WTC11 (cell line): ENCODE measurements around the gene HNRNPC. TPM values are rescaled to one million over a fixed set of nuclear protein-coding genes. Genes with fewer than 3 reads are reported as not detected.
"Not testable (repeated sequence)": the region's sequence is repeated elsewhere in the genome, so short reads cannot be mapped to it uniquely, and the experiment has no call there.

ENCODE experiments used
- ATAC-seq: fragments of 200-7000 bp; cut with Tn5 transposase; 2 replicates; pipeline ENCODE4 v1.10.0; 2021; ENCODE audit warnings: mild to moderate bottlenecking, moderate library complexity
- CTCF ChIA-PET: fragments of 300-600 bp; sonication (Branson Sonifier 250); formaldehyde crosslinking; loops from one replicate; lab custom pipeline; 2021; ENCODE audit warnings: antibody characterized with exemption; lab: Charles Lee
- POLR2A ChIA-PET: fragments of 350-600 bp; sonication (Branson Sonifier 250); formaldehyde crosslinking; loops from one replicate; lab custom pipeline; 2021; ENCODE audit warnings: antibody characterized with exemption; lab: Charles Lee
- DNase-seq: peaks from one replicate; pipeline ENCODE4 v3.0.0; 2021; ENCODE audit warnings: low spot score
- H3K27ac Mint-ChIP-seq: 2 replicates; pipeline ENCODE4 v1.8.0; 2021; ENCODE audit warnings: mixed read lengths
- H3K27me3 Mint-ChIP-seq: 2 replicates; pipeline ENCODE4 v1.8.0; 2021; ENCODE audit warnings: low read depth, mild to moderate bottlenecking, moderate library complexity, mixed read lengths
- H3K36me3 Mint-ChIP-seq: 2 replicates; pipeline ENCODE4 v1.8.0; 2021; ENCODE audit warnings: mixed read lengths
- H3K4me1 Mint-ChIP-seq: 2 replicates; pipeline ENCODE4 v1.8.0; 2022; ENCODE audit warnings: mixed read lengths
- H3K4me3 Mint-ChIP-seq: 2 replicates; pipeline ENCODE4 v1.8.0; 2021; ENCODE audit warnings: mild to moderate bottlenecking, moderate library complexity, mixed read lengths
- H3K9me3 Mint-ChIP-seq: 2 replicates; pipeline ENCODE4 v1.8.0; 2021; ENCODE audit warnings: mixed read lengths
- ATF1 ChIP-seq: sonication (generic); formaldehyde crosslinking; IDR thresholded peaks from 2 replicates; pipeline ENCODE4 v1.8.1; 2023; ENCODE audit warnings: mild to moderate bottlenecking, moderate library complexity, missing genetic modification reagents
- ATF2 ChIP-seq: sonication (generic); formaldehyde crosslinking; IDR thresholded peaks from 2 replicates; pipeline ENCODE4 v1.8.1; 2022; ENCODE audit warnings: low read depth, missing genetic modification reagents, borderline replicate concordance
- CREB1 ChIP-seq: sonication (generic); formaldehyde crosslinking; IDR thresholded peaks from 2 replicates; pipeline ENCODE4 v1.8.0; 2023; ENCODE audit warnings: mild to moderate bottlenecking, missing genetic modification reagents
- ESRRA ChIP-seq: sonication (generic); formaldehyde crosslinking; IDR thresholded peaks from 2 replicates; pipeline ENCODE4 v1.8.1; 2022; ENCODE audit warnings: mild to moderate bottlenecking, missing genetic modification reagents, borderline replicate concordance
- KAT7 ChIP-seq: sonication (generic); formaldehyde crosslinking; IDR thresholded peaks from 2 replicates; pipeline ENCODE4 v1.8.1; 2023; ENCODE audit warnings: missing genetic modification reagents, mild to moderate bottlenecking, borderline replicate concordance
- SMAD4 ChIP-seq: sonication (generic); formaldehyde crosslinking; IDR thresholded peaks from 2 replicates; pipeline ENCODE4 v1.8.0; 2022; ENCODE audit warnings: mild to moderate bottlenecking, missing genetic modification reagents
- TP53 ChIP-seq: sonication (generic); formaldehyde crosslinking; IDR thresholded peaks from 2 replicates; pipeline ENCODE4 v1.8.1; 2023; ENCODE audit warnings: mild to moderate bottlenecking, missing genetic modification reagents
- ZNF121 ChIP-seq: sonication (generic); formaldehyde crosslinking; IDR thresholded peaks from 2 replicates; pipeline ENCODE4 v1.8.0; 2023; ENCODE audit warnings: missing genetic modification reagents
- ZNF532 ChIP-seq: fragments of 250-450 bp; sonication (Bioruptor Pico); IDR thresholded peaks from 2 replicates; pipeline ENCODE4 v1.9.0; 2021; ENCODE audit warnings: mild to moderate bottlenecking, borderline replicate concordance
- total RNA-seq: library from RNA; stranded (reverse); gene quantifications from 3 replicates; pipeline ENCODE4 v1.2.3, GENCODE V29; 2021
- TF ChIP-seq, protein P1 (sequence below): fragments of 200-600 bp; IDR thresholded peaks from 2 replicates; pipeline ENCODE4 v1.8.0; 2022; ENCODE audit warnings: antibody characterized with exemption
- TF ChIP-seq, protein P2 (sequence below): sonication (generic); formaldehyde crosslinking; IDR thresholded peaks from 2 replicates; pipeline ENCODE4 v1.8.1; 2023; ENCODE audit warnings: mild to moderate bottlenecking, missing genetic modification reagents
- TF ChIP-seq, protein P3 (sequence below): sonication (generic); formaldehyde crosslinking; IDR thresholded peaks from 2 replicates; pipeline ENCODE4 v1.8.1; 2023; ENCODE audit warnings: mild to moderate bottlenecking, missing genetic modification reagents, moderate library complexity
- TF ChIP-seq, protein P4 (sequence below): sonication (generic); formaldehyde crosslinking; IDR thresholded peaks from 2 replicates; pipeline ENCODE4 v1.8.0; 2022; ENCODE audit warnings: mild to moderate bottlenecking, missing genetic modification reagents
- TF ChIP-seq, protein P5 (sequence below): sonication (generic); formaldehyde crosslinking; IDR thresholded peaks from 2 replicates; pipeline ENCODE4 v1.8.0; 2023; ENCODE audit warnings: missing genetic modification reagents
- TF ChIP-seq, protein P6 (sequence below): sonication (generic); formaldehyde crosslinking; IDR thresholded peaks from 2 replicates; pipeline ENCODE4 v1.8.0; 2022; ENCODE audit warnings: mild to moderate bottlenecking, missing genetic modification reagents

The HNRNPC gene
- total RNA-seq, 1 experiment from 2014 or later = 982 TPM

DNA sequence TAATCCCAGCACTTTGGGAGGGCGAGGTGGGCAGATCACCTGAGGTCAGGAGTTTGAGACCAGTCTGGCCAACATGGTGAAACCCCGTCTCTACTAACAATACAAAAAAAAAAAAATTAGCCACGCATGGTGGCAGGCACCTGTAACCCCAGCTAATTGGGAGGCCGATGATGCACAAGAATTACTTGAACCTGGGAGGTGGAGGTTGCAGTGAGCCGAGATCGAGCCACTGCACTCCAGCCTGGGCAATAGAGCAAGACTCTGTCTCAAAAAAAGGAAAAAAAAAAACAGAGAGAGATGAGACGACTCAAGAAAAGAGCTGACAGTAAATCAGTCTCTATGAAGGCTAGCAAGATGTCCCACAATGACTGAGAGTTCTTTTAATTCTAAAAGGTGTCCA, 44.1 kb downstream of the HNRNPC start:
- Mint-ChIP-seq H3K36me3 (peaks cover 77% of the 10 kb centered on the region), H3K4me1 (peaks cover 44% of the 10 kb centered on the region)
- DNase-seq, POLR2A ChIA-PET, H3K27ac Mint-ChIP-seq, H3K9me3 Mint-ChIP-seq, H3K27me3 Mint-ChIP-seq, H3K4me3 Mint-ChIP-seq, CTCF ChIA-PET, ATAC-seq: not testable (repeated sequence)
- 0 out of 2 replicates have a peak, but pooled peaks have one; percentile 30 for TF ChIP-seq ZNF121 (CRISPR knock-in tag)

- ATAC-seq (no peak), DNase-seq (no peak)
- ChIA-PET POLR2A (no interaction called here), CTCF (no interaction called here)
- Mint-ChIP-seq H3K9me3 (no peaks in the 10 kb centered on the region), H3K4me1 (peaks cover 48% of the 10 kb centered on the region), H3K4me3 (no peak overlapping the region), H3K36me3 (peaks cover 72% of the 10 kb centered on the region), H3K27ac (peak overlapping the region; percentile 73)
- TF ChIP-seq, protein P1, sequence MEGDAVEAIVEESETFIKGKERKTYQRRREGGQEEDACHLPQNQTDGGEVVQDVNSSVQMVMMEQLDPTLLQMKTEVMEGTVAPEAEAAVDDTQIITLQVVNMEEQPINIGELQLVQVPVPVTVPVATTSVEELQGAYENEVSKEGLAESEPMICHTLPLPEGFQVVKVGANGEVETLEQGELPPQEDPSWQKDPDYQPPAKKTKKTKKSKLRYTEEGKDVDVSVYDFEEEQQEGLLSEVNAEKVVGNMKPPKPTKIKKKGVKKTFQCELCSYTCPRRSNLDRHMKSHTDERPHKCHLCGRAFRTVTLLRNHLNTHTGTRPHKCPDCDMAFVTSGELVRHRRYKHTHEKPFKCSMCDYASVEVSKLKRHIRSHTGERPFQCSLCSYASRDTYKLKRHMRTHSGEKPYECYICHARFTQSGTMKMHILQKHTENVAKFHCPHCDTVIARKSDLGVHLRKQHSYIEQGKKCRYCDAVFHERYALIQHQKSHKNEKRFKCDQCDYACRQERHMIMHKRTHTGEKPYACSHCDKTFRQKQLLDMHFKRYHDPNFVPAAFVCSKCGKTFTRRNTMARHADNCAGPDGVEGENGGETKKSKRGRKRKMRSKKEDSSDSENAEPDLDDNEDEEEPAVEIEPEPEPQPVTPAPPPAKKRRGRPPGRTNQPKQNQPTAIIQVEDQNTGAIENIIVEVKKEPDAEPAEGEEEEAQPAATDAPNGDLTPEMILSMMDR = no peak
- TF ChIP-seq ESRRA (CRISPR knock-in tag) = no peak
- TF ChIP-seq ZNF121 (CRISPR knock-in tag) = no peak
- TF ChIP-seq, protein P2, sequence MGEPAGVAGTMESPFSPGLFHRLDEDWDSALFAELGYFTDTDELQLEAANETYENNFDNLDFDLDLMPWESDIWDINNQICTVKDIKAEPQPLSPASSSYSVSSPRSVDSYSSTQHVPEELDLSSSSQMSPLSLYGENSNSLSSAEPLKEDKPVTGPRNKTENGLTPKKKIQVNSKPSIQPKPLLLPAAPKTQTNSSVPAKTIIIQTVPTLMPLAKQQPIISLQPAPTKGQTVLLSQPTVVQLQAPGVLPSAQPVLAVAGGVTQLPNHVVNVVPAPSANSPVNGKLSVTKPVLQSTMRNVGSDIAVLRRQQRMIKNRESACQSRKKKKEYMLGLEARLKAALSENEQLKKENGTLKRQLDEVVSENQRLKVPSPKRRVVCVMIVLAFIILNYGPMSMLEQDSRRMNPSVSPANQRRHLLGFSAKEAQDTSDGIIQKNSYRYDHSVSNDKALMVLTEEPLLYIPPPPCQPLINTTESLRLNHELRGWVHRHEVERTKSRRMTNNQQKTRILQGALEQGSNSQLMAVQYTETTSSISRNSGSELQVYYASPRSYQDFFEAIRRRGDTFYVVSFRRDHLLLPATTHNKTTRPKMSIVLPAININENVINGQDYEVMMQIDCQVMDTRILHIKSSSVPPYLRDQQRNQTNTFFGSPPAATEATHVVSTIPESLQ (CRISPR knock-in tag) = no peak
- TF ChIP-seq, protein P3, sequence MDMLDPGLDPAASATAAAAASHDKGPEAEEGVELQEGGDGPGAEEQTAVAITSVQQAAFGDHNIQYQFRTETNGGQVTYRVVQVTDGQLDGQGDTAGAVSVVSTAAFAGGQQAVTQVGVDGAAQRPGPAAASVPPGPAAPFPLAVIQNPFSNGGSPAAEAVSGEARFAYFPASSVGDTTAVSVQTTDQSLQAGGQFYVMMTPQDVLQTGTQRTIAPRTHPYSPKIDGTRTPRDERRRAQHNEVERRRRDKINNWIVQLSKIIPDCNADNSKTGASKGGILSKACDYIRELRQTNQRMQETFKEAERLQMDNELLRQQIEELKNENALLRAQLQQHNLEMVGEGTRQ (CRISPR knock-in tag) = no peak
- TF ChIP-seq ATF1 = no peak
- TF ChIP-seq, protein P4, sequence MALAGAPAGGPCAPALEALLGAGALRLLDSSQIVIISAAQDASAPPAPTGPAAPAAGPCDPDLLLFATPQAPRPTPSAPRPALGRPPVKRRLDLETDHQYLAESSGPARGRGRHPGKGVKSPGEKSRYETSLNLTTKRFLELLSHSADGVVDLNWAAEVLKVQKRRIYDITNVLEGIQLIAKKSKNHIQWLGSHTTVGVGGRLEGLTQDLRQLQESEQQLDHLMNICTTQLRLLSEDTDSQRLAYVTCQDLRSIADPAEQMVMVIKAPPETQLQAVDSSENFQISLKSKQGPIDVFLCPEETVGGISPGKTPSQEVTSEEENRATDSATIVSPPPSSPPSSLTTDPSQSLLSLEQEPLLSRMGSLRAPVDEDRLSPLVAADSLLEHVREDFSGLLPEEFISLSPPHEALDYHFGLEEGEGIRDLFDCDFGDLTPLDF = no peak
- TF ChIP-seq TP53 (CRISPR knock-in tag) = no peak
- TF ChIP-seq, protein P5, sequence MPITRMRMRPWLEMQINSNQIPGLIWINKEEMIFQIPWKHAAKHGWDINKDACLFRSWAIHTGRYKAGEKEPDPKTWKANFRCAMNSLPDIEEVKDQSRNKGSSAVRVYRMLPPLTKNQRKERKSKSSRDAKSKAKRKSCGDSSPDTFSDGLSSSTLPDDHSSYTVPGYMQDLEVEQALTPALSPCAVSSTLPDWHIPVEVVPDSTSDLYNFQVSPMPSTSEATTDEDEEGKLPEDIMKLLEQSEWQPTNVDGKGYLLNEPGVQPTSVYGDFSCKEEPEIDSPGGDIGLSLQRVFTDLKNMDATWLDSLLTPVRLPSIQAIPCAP (CRISPR knock-in tag) = no peak
- TF ChIP-seq, all 79 proteins: peak for 0
- H3K27me3 Mint-ChIP-seq = no peaks in the 10 kb centered on the region
Observed at GRCh38 chr14:21220874-21221477, 48.3 kb downstream of the HNRNPC start.

- POLR2A ChIA-PET = interaction anchor here (0.5 to 0.6 kb wide), 2 partner anchors 15 to 111 kb away, joined by 3 read pairs; no protein-coding TSS in a partner anchor
- no peak overlapping the region for H3K4me3 Mint-ChIP-seq
- TF ChIP-seq ZNF532 (no peak), KAT7 (CRISPR knock-in tag) (no peak), ATF2 (CRISPR knock-in tag) (no peak), CREB1 (CRISPR knock-in tag) (no peak), SMAD4 (CRISPR knock-in tag) (no peak)
- TF ChIP-seq, protein P6, sequence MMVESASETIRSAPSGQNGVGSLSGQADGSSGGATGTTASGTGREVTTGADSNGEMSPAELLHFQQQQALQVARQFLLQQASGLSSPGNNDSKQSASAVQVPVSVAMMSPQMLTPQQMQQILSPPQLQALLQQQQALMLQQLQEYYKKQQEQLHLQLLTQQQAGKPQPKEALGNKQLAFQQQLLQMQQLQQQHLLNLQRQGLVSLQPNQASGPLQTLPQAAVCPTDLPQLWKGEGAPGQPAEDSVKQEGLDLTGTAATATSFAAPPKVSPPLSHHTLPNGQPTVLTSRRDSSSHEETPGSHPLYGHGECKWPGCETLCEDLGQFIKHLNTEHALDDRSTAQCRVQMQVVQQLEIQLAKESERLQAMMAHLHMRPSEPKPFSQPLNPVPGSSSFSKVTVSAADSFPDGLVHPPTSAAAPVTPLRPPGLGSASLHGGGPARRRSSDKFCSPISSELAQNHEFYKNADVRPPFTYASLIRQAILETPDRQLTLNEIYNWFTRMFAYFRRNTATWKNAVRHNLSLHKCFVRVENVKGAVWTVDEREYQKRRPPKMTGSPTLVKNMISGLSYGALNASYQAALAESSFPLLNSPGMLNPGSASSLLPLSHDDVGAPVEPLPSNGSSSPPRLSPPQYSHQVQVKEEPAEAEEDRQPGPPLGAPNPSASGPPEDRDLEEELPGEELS (CRISPR knock-in tag) = no peak
Observed at GRCh38 chr14:21219561-21220111, 49.6 kb downstream of the HNRNPC start.

More at GRCh38 chr14:21219561-21220111, 49.6 kb downstream of the HNRNPC start:
- Mint-ChIP-seq H3K36me3 (peaks cover 75% of the 10 kb centered on the region), H3K27ac (peak overlapping the region; percentile 60), H3K4me1 (peaks cover 50% of the 10 kb centered on the region), H3K9me3 (no peaks in the 10 kb centered on the region), H3K27me3 (no peaks in the 10 kb centered on the region)
- ATAC-seq (no peak), DNase-seq (no peak)
- CTCF ChIA-PET = interaction anchor here (0.5 kb wide), 1 partner anchor 13 kb away, joined by 3 read pairs; no protein-coding TSS in a partner anchor
